Body of pancreas (tissue), 4 donors: ENCODE measurements around the gene PCDH17. TPM values are rescaled to one million over a fixed set of nuclear protein-coding genes. Genes with fewer than 3 reads are reported as not detected.
A peak's percentile ranks its signal among the peaks of the same experiment; 100 is the strongest.

Experiments
- ATAC-seq: fragments of 150-250 bp; one replicate; pipeline ENCODE4 v1.9.1; 2016
- DNase-seq, 4 donors: peaks; one replicate each; pipeline ENCODE4 v3.0.0-alpha.2; 2019
- H3K27ac ChIP-seq, 4 donors: fragments of 200-600 bp; sonication (generic); 1 replicate in 3 of 4; 2 replicates in 1 of 4; pipeline versions ENCODE4 v1.5.1 to v1.6.1; 2016 to 2019; ENCODE audit warnings: mild to moderate bottlenecking in 1 of 4, mixed read lengths in 1 of 4, moderate library complexity in 1 of 4
- H3K27me3 ChIP-seq, 2 donors: fragments of 200-600 bp; sonication (generic); one replicate each; pipeline ENCODE4 v1.6.0; 2016; ENCODE audit warnings: mild to moderate bottlenecking in 1 of 2
- H3K36me3 ChIP-seq, 2 donors: fragments of 200-600 bp; sonication (generic); replicated peaks in 1 of 2; 2 replicates each; pipeline ENCODE4 v1.5.1; 2016; ENCODE audit warnings: low read depth in 2 of 2; ENCODE audit not compliant: insufficient read depth in 1 of 2
- H3K4me1 ChIP-seq: fragments of 200-600 bp; sonication (generic); one replicate; pipeline ENCODE4 v1.6.0; 2016
- H3K4me3 ChIP-seq, 2 donors: fragments of 200-600 bp; sonication (generic); 1 replicate in 1 of 2; 2 replicates in 1 of 2; pipeline ENCODE4 v1.5.1; 2016 to 2019
- H3K9me3 ChIP-seq, 3 donors: fragments of 200-600 bp; sonication (generic); 1 replicate in 2 of 3; 2 replicates in 1 of 3; pipeline ENCODE4 v1.5.1; 2016
- POLR2A ChIP-seq, 3 donors: fragments of 450-650 bp; IDR thresholded peaks; one replicate each; pipeline ENCODE4 v1.6.1; 2016; ENCODE audit warnings: antibody characterized with exemption in 3 of 3, mild to moderate bottlenecking in 2 of 3
- WGBS, 2 donors: methylation state at CpG; one replicate each; pipeline ENCODE4 v1.1.5; 2017; 5-methylcytosine and 5-hydroxymethylcytosine counted together
- intact Hi-C: fragments of 100-400 bp; cut with DNase I; formaldehyde crosslinking; loops from one replicate; pipeline ENCODE4 v1.15.1; 2023
- total RNA-seq, 2 donors: library from RNA; depleted of rRNA; stranded (reverse); fragments of >200 nt; gene quantifications; one replicate each; pipeline ENCODE4 v1.1.0, GENCODE V29; 2016
- TF ChIP-seq, protein P1 (sequence below), 7 experiments: fragments of 450-650 bp in 4 of 7; fragments of 200-600 bp in 3 of 7; sonication (generic) in 3 of 7; IDR thresholded peaks; one replicate each; pipeline ENCODE4 v1.5.1; 2016 to 2019; ENCODE audit warnings: antibody characterized with exemption in 7 of 7

Gene PCDH17
- total RNA-seq, 2 donors from 2014 or later: 6.0 to 21.8 TPM

DNA sequence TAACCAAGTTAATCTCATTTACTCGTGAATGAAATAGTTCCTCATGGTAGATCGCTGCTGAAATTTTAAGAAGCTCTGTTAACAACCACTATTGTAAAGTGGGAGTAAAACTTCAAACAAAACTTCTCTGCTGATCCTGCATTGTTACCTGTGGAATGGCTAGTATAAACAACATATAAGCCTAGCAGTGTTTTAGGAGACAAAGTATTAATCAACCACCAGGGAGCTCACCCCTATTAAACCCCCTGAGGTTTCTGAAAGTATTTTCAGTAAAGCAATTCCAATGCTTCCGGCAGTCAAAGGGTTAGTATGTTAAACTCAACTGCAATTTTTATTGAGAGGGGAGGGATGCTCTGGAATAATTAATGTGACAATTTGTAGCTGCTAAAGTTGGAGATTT is 30.0 kb upstream of the PCDH17 start:
- intact Hi-C loops: no loop called here
- H3K27me3 ChIP-seq: no peaks in the 10 kb centered on the region
- H3K4me3 ChIP-seq: no peak overlapping the region
- TF ChIP-seq POLR2A (IDR thresholded peaks at IDR 0.05): no peak
- TF ChIP-seq, protein P1, sequence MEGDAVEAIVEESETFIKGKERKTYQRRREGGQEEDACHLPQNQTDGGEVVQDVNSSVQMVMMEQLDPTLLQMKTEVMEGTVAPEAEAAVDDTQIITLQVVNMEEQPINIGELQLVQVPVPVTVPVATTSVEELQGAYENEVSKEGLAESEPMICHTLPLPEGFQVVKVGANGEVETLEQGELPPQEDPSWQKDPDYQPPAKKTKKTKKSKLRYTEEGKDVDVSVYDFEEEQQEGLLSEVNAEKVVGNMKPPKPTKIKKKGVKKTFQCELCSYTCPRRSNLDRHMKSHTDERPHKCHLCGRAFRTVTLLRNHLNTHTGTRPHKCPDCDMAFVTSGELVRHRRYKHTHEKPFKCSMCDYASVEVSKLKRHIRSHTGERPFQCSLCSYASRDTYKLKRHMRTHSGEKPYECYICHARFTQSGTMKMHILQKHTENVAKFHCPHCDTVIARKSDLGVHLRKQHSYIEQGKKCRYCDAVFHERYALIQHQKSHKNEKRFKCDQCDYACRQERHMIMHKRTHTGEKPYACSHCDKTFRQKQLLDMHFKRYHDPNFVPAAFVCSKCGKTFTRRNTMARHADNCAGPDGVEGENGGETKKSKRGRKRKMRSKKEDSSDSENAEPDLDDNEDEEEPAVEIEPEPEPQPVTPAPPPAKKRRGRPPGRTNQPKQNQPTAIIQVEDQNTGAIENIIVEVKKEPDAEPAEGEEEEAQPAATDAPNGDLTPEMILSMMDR (IDR thresholded peaks at IDR 0.05): no peak
- no peaks in the 10 kb centered on the region for H3K9me3 ChIP-seq
- ATAC-seq (no peak), DNase-seq (no peak)
- 20 to 44% methylated on average over 3 of the region's 3 CpGs for WGBS, 2 donors
- no peaks in the 10 kb centered on the region for H3K36me3 ChIP-seq
- H3K27ac ChIP-seq: no peak overlapping the region
- H3K4me1 ChIP-seq: peaks cover 4% of the 10 kb centered on the region

DNA sequence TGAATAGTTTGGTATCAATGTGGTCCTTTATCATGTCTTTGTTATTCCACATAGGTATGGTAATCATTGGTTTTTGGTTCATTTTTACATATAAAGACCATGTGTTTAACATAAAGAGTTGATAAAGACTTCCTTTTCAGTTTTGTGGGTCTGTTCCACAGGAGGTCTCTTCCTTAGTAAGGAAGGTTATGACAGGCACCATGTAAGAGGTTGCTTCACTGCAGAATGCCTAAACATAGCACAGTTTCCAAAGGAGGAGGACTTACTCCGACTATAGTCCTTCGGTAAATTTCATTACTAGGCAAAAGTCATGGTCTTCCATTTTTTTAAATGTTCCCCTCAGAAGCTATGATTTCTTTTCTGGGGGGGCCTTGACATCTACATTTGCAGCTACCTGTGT is 27.1 kb upstream of the PCDH17 start:
- Histone ChIP-seq H3K9me3 (no peaks in the 10 kb centered on the region), H3K4me3 (no peak overlapping the region), H3K36me3 (no peaks in the 10 kb centered on the region), H3K27ac (no peak overlapping the region), H3K4me1 (peaks cover 4% of the 10 kb centered on the region), H3K27me3 (no peaks in the 10 kb centered on the region)
- DNase-seq: no peak
- 60 to 88% methylated on average over 2 of the region's 2 CpGs for WGBS, 2 donors
- ATAC-seq: no peak
- TF ChIP-seq, protein P1 (IDR thresholded peaks at IDR 0.05): no peak
- no peak for TF ChIP-seq POLR2A (IDR thresholded peaks at IDR 0.05)
- intact Hi-C loops: no loop called here

DNA sequence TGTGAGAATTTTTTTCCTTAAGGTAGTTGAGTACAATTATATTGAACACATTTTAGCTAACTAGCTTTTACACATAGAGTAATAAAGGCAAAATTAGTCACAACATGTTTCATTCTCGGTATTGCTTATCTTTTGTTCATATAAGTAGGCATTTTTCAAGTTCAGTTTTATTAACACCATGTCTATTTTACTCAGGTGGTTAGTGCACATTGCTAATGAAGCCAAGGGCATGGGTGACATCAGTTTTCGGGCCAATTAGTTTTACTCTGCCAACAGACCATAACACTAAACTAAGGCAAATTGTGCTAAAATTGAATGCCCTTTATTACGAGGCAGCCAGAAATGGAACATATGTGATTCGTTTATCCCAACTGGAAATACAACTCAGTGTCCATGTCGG is 19.6 kb upstream of the PCDH17 start:
- no peak for DNase-seq
- Histone ChIP-seq H3K36me3 (no peaks in the 10 kb centered on the region), H3K27me3 (no peaks in the 10 kb centered on the region), H3K27ac (no peak overlapping the region), H3K4me1 (no peaks in the 10 kb centered on the region), H3K9me3 (no peaks in the 10 kb centered on the region), H3K4me3 (no peak overlapping the region)
- TF ChIP-seq, protein P1 (IDR thresholded peaks at IDR 0.05): no peak
- no peak for TF ChIP-seq POLR2A (IDR thresholded peaks at IDR 0.05)
- no peak for ATAC-seq
- 79 to 85% methylated on average over 5 of the region's 5 CpGs for WGBS, 2 donors
- intact Hi-C loops: no loop called here

DNA sequence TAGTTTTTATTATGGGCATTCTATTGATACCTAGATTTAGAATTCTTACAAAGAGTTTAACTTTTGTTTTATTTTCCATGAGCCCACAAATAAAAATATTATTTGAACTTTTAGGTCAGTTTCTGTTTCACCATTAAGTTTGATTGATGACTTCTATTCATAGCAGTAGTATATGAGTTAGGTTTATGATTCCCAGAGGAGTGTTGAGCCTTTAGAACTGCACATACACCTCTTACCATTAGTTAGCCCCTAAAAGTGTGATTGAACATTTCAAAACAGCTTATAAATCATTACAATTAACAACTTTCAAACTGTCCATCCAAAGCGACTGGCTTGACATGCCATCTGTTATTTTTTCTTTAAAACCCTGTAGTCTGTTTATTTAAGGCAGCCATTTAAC is 19.0 kb upstream of the PCDH17 start:
- H3K4me3 ChIP-seq: no peak overlapping the region
- H3K4me1 ChIP-seq: no peaks in the 10 kb centered on the region
- TF ChIP-seq, protein P1 (IDR thresholded peaks at IDR 0.05): no peak
- TF ChIP-seq POLR2A (IDR thresholded peaks at IDR 0.05): no peak
- H3K27me3 ChIP-seq: no peaks in the 10 kb centered on the region
- WGBS, 2 donors: 82 to 89% methylated on average over 1 of the region's 1 CpG
- DNase-seq: no peak
- H3K9me3 ChIP-seq: no peaks in the 10 kb centered on the region
- H3K27ac ChIP-seq: no peak overlapping the region
- no peak for ATAC-seq
- intact Hi-C loops: no loop called here
- no peaks in the 10 kb centered on the region for H3K36me3 ChIP-seq

DNA sequence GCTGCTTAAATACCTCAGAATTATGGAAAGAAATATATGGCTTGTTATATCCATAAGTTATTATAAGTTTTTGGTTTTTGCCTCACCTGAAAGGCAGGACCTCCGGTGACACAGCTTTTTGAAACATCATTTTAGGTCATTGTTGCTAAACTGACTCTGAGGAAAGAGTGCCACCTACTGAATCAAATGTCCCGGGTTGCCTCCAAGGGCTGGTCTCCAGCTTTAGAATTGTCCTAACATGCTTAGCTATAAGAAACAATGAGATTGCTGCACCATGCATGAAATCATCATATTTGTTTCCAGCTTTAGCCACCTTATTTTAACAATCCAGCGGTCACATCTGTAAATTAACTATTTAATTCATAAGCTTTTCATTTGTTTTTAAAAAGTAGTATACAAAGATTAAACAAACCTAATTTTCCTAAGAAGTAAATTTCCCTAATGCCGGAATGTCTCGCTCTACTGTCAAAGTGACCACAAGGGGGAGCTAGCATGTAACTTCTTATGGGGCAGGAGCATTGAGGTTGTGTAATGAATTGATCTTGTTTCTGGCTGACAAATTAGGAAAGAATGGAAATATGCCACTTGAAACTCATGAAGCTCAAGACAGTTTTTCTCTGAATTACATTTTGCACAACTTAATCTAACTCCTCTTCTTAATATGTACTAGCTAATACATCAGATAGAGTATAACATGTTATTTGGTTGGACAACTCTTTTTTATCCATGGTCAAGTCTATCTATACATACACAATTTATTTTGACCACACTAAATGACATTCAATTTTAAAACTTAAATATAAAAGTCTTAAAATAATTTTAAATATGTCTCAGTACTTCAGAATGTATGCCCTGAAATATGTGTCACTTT is 6.7 kb upstream of the PCDH17 start:
- 5 to 8% methylated on average over 5 of the region's 5 CpGs for WGBS, 2 donors

More for the DNA sequence above, 6.7 kb upstream of the PCDH17 start:
- peak; percentile 57 to 67 (median 60) for DNase-seq
- Histone ChIP-seq H3K36me3 (no peaks in the 10 kb centered on the region), H3K9me3 (no peaks in the 10 kb centered on the region), H3K27ac (no peak overlapping the region), H3K4me1 (peaks cover 9% of the 10 kb centered on the region), H3K27me3 (no peaks in the 10 kb centered on the region), H3K4me3 (no peak overlapping the region)
- TF ChIP-seq POLR2A (IDR thresholded peaks at IDR 0.05): no peak
- TF ChIP-seq, protein P1 (IDR thresholded peaks at IDR 0.05): peak; percentile 63 to 92 (median 70)
- ATAC-seq: peak; percentile 55
- intact Hi-C loops: no loop called here
